Mucosa of stomach (tissue), 1 donor: ENCODE measurements around the gene KDM4B.
"Not testable (repeated sequence)": the region's sequence is repeated elsewhere in the genome, so short reads cannot be mapped to it uniquely, and the experiment has no call there.

ENCODE experiments used
- H3K27me3 ChIP-seq: one replicate; pipeline ENCODE4 v1.7.0; 2013; ENCODE audit warnings: mild to moderate bottlenecking, low read length; ENCODE audit not compliant: control insufficient read depth, insufficient read depth
- H3K36me3 ChIP-seq: one replicate; pipeline ENCODE4 v1.7.0; 2013; ENCODE audit warnings: low read length; ENCODE audit not compliant: control insufficient read depth, insufficient read depth
- H3K4me1 ChIP-seq: one replicate; pipeline ENCODE4 v1.7.0; 2013; ENCODE audit warnings: mild to moderate bottlenecking, low read length; ENCODE audit not compliant: control insufficient read depth, insufficient read depth
- H3K4me3 ChIP-seq: one replicate; pipeline ENCODE4 v1.7.0; 2013; ENCODE audit warnings: low read length
- H3K9ac ChIP-seq: one replicate; pipeline ENCODE4 v1.7.0; 2013; ENCODE audit warnings: mild to moderate bottlenecking, low read length, moderate library complexity
- H3K9me3 ChIP-seq: one replicate; pipeline ENCODE4 v1.7.0; 2013; ENCODE audit warnings: mild to moderate bottlenecking, low read length, moderate library complexity; ENCODE audit not compliant: control insufficient read depth
- donor health status: Pancreatic carcinoma.

Gene KDM4B

GRCh38 chr19:5023128-5023571 lies 54.2 kb downstream of the KDM4B start:
- peaks cover 2% of the 10 kb centered on the region for H3K4me1 ChIP-seq
- H3K9ac ChIP-seq, result no peak overlapping the region
- H3K36me3 ChIP-seq, result no peaks in the 10 kb centered on the region
- no peaks in the 10 kb centered on the region for H3K27me3 ChIP-seq
- no peak overlapping the region for H3K4me3 ChIP-seq
- H3K9me3 ChIP-seq, result no peaks in the 10 kb centered on the region

- H3K4me3 ChIP-seq, result no peak overlapping the region
- H3K9me3 ChIP-seq, result no peaks in the 10 kb centered on the region
- no peaks in the 10 kb centered on the region for H3K4me1 ChIP-seq
- no peaks in the 10 kb centered on the region for H3K27me3 ChIP-seq
- no peaks in the 10 kb centered on the region for H3K36me3 ChIP-seq
- no peak overlapping the region for H3K9ac ChIP-seq
These were observed 55.4 kb downstream of the KDM4B start for GRCh38 chr19:5024282-5024681.

GRCh38 chr19:5025027-5025426 lies 56.1 kb downstream of the KDM4B start:
- H3K9ac ChIP-seq, result no peak overlapping the region
- H3K4me1 ChIP-seq, result no peaks in the 10 kb centered on the region

GRCh38 chr19:5026706-5027273 lies 57.9 kb downstream of the KDM4B start:
- no peaks in the 10 kb centered on the region for H3K36me3 ChIP-seq
- H3K27me3 ChIP-seq, result no peaks in the 10 kb centered on the region
- H3K4me1 ChIP-seq, result peaks cover 3% of the 10 kb centered on the region
- no peak overlapping the region for H3K4me3 ChIP-seq
- H3K9ac ChIP-seq, result no peak overlapping the region
- H3K9me3 ChIP-seq, result no peaks in the 10 kb centered on the region

More at GRCh38 chr19:5025027-5025426, 56.1 kb downstream of the KDM4B start:
- Histone ChIP-seq H3K9me3 (no peaks in the 10 kb centered on the region), H3K4me3 (no peak overlapping the region), H3K36me3 (no peaks in the 10 kb centered on the region), H3K27me3 (no peaks in the 10 kb centered on the region)

- Histone ChIP-seq H3K9ac (no peak overlapping the region), H3K4me1 (peaks cover 4% of the 10 kb centered on the region), H3K4me3 (no peak overlapping the region), H3K9me3 (no peaks in the 10 kb centered on the region), H3K36me3 (no peaks in the 10 kb centered on the region), H3K27me3 (no peaks in the 10 kb centered on the region)
These were observed 59.4 kb downstream of the KDM4B start for GRCh38 chr19:5028229-5028886.

GRCh38 chr19:5029596-5029995 lies 60.7 kb downstream of the KDM4B start:
- not testable (repeated sequence) for H3K4me3 ChIP-seq, H3K9ac ChIP-seq, H3K27me3 ChIP-seq, H3K4me1 ChIP-seq, H3K9me3 ChIP-seq, H3K36me3 ChIP-seq

- no peaks in the 10 kb centered on the region for H3K9me3 ChIP-seq
- H3K9ac ChIP-seq, result no peak overlapping the region
- no peaks in the 10 kb centered on the region for H3K36me3 ChIP-seq
- peaks cover 4% of the 10 kb centered on the region for H3K4me1 ChIP-seq
- H3K4me3 ChIP-seq, result no peak overlapping the region
- H3K27me3 ChIP-seq, result no peaks in the 10 kb centered on the region
These were observed 61.4 kb downstream of the KDM4B start for GRCh38 chr19:5030136-5030820.

GRCh38 chr19:5030822-5031221 lies 61.9 kb downstream of the KDM4B start:
- Histone ChIP-seq H3K4me1 (peaks cover 4% of the 10 kb centered on the region), H3K4me3 (no peak overlapping the region), H3K9me3 (no peaks in the 10 kb centered on the region), H3K36me3 (no peaks in the 10 kb centered on the region), H3K27me3 (no peaks in the 10 kb centered on the region), H3K9ac (no peak overlapping the region)

GRCh38 chr19:5031231-5032100 lies 62.6 kb downstream of the KDM4B start:
- Histone ChIP-seq H3K27me3 (no peaks in the 10 kb centered on the region), H3K9ac (no peak overlapping the region), H3K4me1 (peaks cover 4% of the 10 kb centered on the region)

GRCh38 chr19:5032101-5032967 lies 63.4 kb downstream of the KDM4B start:
- Histone ChIP-seq H3K9me3 (no peaks in the 10 kb centered on the region), H3K27me3 (no peaks in the 10 kb centered on the region), H3K4me3 (no peak overlapping the region), H3K9ac (no peak overlapping the region), H3K36me3 (no peaks in the 10 kb centered on the region), H3K4me1 (peaks cover 4% of the 10 kb centered on the region)

More at GRCh38 chr19:5031231-5032100, 62.6 kb downstream of the KDM4B start:
- Histone ChIP-seq H3K4me3 (no peak overlapping the region), H3K36me3 (no peaks in the 10 kb centered on the region), H3K9me3 (no peaks in the 10 kb centered on the region)

GRCh38 chr19:5035105-5035761 lies 66.3 kb downstream of the KDM4B start:
- H3K9ac ChIP-seq, result no peak overlapping the region
- H3K4me3 ChIP-seq, result no peak overlapping the region
- H3K9me3 ChIP-seq, result no peaks in the 10 kb centered on the region
- H3K4me1 ChIP-seq, result peaks cover 17% of the 10 kb centered on the region
- H3K36me3 ChIP-seq, result no peaks in the 10 kb centered on the region
- no peaks in the 10 kb centered on the region for H3K27me3 ChIP-seq
